Measurements from ENCODE around the gene IL2RA.
"Not testable (repeated sequence)": the region's sequence is repeated elsewhere in the genome, so short reads cannot be mapped to it uniquely, and the experiment has no call there.

Gene IL2RA

DNA sequence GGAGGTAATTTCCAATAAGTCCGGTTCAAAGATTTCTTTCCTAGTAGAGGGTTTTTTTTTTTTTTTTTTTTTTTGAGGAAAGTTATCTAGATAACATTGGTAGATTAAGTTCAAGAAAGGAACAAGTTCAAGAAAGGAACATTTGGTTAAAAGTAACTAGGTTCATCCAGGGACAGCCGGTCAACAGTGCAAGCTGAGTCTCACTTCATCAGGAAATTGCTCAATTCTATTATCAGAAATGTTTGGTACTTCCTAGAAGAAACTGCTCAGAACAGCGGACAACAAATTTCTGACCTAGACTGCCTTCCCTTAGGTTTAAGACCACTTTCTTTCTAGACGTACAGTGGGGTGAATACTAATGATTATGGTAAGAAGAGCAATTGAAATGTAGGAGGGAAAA lies 3.7 kb upstream of the IL2RA start:
- no peaks in the 10 kb centered on the region for H3K36me3 ChIP-seq (ENCODE audit: control insufficient read depth, insufficient read depth, low read length)
- H3K9me3 ChIP-seq (ENCODE audit: control insufficient read depth, insufficient read depth, low read length), result no peaks in the 10 kb centered on the region
- H3K4me3 ChIP-seq (ENCODE audit: low read depth, low read length), result no peak overlapping the region
- no peaks in the 10 kb centered on the region for H3K27me3 ChIP-seq (ENCODE audit: control insufficient read depth, insufficient read depth, low read length)
- no peaks in the 10 kb centered on the region for H3K4me1 ChIP-seq (ENCODE audit: control insufficient read depth, insufficient read depth, low read length)
- H3K9ac ChIP-seq (ENCODE audit: low read depth, low read length), result no peak overlapping the region

DNA sequence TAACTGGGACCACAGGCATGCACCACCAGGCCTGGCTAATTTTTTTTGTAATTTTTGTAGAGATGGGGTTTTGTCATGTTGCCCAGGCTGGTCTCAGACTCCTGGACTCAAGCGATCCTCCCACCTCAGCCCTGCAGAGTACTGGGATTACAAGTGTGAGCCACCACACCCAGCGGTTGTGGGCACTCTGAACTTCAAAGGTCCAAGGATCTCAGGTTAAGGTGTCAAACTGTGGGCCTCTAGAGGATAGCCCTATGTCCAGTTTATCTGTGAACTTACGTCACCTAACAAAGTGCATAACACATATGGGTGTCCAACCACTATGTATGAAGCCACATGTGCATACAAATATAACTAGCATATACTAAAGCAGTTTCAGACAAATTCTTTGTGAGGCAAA lies 3.2 kb upstream of the IL2RA start:
- no peaks in the 10 kb centered on the region for H3K36me3 ChIP-seq (ENCODE audit: control insufficient read depth, insufficient read depth, low read length)
- no peak overlapping the region for H3K9ac ChIP-seq (ENCODE audit: low read depth, low read length)
- no peaks in the 10 kb centered on the region for H3K27me3 ChIP-seq (ENCODE audit: control insufficient read depth, insufficient read depth, low read length)
- no peaks in the 10 kb centered on the region for H3K4me1 ChIP-seq (ENCODE audit: control insufficient read depth, insufficient read depth, low read length)
- H3K9me3 ChIP-seq (ENCODE audit: control insufficient read depth, insufficient read depth, low read length), result no peaks in the 10 kb centered on the region
- no peak overlapping the region for H3K4me3 ChIP-seq (ENCODE audit: low read depth, low read length)

DNA sequence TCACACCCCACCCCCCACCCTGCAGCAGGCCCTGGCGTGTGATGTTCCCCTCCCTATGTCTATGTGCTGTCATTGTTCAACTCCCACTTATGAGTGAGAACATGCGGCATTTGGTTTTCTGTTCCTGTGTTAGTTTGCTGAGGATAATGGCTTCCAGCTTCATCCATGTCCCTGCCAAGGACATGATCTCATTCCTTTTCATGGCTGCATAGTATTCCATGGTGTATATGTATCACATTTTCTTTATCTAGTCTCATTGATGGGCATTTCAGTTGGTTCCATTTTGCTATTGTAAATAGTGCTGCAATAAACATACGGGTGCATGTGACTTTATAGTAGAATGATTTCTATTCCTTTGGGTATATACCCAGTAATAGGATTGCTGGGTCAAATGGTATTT lies 2.6 kb upstream of the IL2RA start:
- not testable (repeated sequence) for H3K36me3 ChIP-seq (ENCODE audit: control insufficient read depth, insufficient read depth, low read length); H3K4me3 ChIP-seq (ENCODE audit: low read depth, low read length); H3K27me3 ChIP-seq (ENCODE audit: control insufficient read depth, insufficient read depth, low read length); H3K9me3 ChIP-seq (ENCODE audit: control insufficient read depth, insufficient read depth, low read length); H3K4me1 ChIP-seq (ENCODE audit: control insufficient read depth, insufficient read depth, low read length); H3K9ac ChIP-seq (ENCODE audit: low read depth, low read length)

DNA sequence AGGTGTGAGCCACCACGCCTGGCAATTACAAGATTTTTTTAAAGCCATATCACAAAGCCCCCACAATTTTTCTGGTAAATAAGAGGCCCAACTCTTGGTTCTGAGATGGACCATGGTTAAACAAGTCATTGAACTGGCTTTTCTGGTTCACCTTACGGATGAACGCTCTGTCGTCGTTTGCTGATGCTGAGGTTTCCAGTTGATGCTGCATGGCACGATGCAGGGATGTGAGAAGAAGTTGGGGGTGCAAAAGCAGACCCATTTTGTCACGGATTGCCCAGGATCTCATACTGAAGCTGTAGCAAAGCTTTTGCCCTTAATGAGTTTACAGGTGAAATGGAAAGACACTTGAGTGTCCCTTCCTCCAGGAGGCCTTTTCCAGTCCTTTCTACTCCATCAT lies 2.0 kb upstream of the IL2RA start:
- Histone ChIP-seq H3K4me1 (ENCODE audit: control insufficient read depth, insufficient read depth, low read length) (no peaks in the 10 kb centered on the region), H3K4me3 (ENCODE audit: low read depth, low read length) (no peak overlapping the region), H3K9me3 (ENCODE audit: control insufficient read depth, insufficient read depth, low read length) (no peaks in the 10 kb centered on the region), H3K27me3 (ENCODE audit: control insufficient read depth, insufficient read depth, low read length) (no peaks in the 10 kb centered on the region), H3K36me3 (ENCODE audit: control insufficient read depth, insufficient read depth, low read length) (no peaks in the 10 kb centered on the region), H3K9ac (ENCODE audit: low read depth, low read length) (no peak overlapping the region)

DNA sequence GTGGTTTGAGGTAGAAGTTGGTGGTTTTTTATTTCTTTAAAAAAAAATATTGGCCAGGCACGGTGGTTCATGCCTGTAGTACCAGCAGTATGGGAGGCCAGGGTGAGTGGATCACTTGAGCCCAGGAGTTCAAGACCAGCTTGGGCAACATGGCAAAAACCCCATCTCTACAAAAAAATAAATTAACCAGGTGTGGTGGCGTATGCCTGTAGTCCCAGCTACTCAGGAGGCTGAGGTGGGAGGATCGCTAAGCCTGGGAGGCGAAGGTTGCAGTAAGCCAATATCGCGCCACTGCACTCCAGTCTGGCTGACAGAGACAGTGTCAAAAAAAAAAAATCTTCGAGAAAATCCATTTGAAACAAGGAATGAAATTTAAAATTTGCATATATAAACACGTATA lies 1.1 kb downstream of the IL2RA start:
- Histone ChIP-seq H3K36me3 (ENCODE audit: control insufficient read depth, insufficient read depth, low read length) (no peaks in the 10 kb centered on the region), H3K4me1 (ENCODE audit: control insufficient read depth, insufficient read depth, low read length) (no peaks in the 10 kb centered on the region), H3K9me3 (ENCODE audit: control insufficient read depth, insufficient read depth, low read length) (no peaks in the 10 kb centered on the region), H3K4me3 (ENCODE audit: low read depth, low read length) (no peak overlapping the region), H3K27me3 (ENCODE audit: control insufficient read depth, insufficient read depth, low read length) (no peaks in the 10 kb centered on the region), H3K9ac (ENCODE audit: low read depth, low read length) (no peak overlapping the region)

DNA sequence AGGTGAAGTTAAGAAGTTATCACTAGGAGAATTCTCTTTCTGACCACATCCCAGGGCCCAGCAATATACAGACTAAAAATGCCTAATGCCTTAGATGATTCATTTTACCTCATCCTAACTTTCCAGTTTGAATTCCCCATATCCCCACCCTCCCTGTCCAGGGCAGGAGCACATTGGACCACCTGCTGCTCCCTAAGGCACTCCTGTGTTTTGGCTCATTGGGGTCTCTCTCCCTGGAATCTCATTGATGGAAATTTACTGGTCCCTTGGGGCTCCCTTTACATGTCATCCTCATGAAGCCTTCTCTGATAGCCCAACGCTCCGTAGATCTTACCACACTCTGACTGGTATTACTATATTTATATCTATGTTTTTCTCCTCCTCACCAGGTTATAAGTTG lies 2.7 kb downstream of the IL2RA start:
- Histone ChIP-seq H3K4me3 (ENCODE audit: low read depth, low read length) (no peak overlapping the region), H3K36me3 (ENCODE audit: control insufficient read depth, insufficient read depth, low read length) (no peaks in the 10 kb centered on the region), H3K9me3 (ENCODE audit: control insufficient read depth, insufficient read depth, low read length) (no peaks in the 10 kb centered on the region), H3K4me1 (ENCODE audit: control insufficient read depth, insufficient read depth, low read length) (no peaks in the 10 kb centered on the region), H3K27me3 (ENCODE audit: control insufficient read depth, insufficient read depth, low read length) (no peaks in the 10 kb centered on the region), H3K9ac (ENCODE audit: low read depth, low read length) (no peak overlapping the region)

DNA sequence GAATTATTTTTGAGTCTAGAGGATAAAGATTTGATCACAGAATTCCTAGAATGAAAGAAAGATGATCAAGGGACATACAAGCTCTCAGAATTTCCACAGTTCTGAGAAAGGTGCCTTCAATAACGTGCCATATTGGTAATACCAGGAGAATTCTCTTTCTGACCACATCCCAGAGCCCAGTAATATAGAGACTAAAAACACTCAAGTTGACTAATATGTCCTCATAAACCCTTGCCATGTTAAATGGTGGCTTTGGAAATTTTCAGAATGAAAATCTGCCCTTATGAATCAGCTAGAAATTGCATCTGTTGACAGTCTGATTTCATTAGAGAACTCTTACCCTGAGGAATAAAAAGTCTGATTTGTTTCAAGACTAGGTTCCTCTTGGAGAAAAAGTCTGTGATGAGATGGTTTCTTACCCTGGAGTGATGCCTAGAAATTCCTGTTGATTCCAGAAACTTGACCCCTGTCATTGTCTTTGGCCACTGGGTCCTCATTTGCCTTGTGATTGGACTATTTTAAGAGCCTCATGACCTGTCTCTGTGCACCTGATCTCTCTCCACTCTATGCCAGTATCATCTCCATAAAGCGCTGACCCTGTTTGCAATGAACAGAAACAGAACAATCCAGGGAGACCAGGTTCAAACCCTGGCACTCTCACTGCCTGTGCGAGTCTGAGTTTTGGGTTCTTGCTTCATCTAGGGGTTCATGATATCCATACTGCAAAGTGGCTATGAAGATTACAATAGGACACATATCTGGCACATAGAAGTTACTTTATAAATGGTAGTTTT lies 3.3 kb downstream of the IL2RA start:
- Histone ChIP-seq H3K27me3 (ENCODE audit: control insufficient read depth, insufficient read depth, low read length) (no peaks in the 10 kb centered on the region), H3K36me3 (ENCODE audit: control insufficient read depth, insufficient read depth, low read length) (no peaks in the 10 kb centered on the region), H3K4me1 (ENCODE audit: control insufficient read depth, insufficient read depth, low read length) (no peaks in the 10 kb centered on the region), H3K9ac (ENCODE audit: low read depth, low read length) (no peak overlapping the region), H3K4me3 (ENCODE audit: low read depth, low read length) (no peak overlapping the region), H3K9me3 (ENCODE audit: control insufficient read depth, insufficient read depth, low read length) (no peaks in the 10 kb centered on the region)

DNA sequence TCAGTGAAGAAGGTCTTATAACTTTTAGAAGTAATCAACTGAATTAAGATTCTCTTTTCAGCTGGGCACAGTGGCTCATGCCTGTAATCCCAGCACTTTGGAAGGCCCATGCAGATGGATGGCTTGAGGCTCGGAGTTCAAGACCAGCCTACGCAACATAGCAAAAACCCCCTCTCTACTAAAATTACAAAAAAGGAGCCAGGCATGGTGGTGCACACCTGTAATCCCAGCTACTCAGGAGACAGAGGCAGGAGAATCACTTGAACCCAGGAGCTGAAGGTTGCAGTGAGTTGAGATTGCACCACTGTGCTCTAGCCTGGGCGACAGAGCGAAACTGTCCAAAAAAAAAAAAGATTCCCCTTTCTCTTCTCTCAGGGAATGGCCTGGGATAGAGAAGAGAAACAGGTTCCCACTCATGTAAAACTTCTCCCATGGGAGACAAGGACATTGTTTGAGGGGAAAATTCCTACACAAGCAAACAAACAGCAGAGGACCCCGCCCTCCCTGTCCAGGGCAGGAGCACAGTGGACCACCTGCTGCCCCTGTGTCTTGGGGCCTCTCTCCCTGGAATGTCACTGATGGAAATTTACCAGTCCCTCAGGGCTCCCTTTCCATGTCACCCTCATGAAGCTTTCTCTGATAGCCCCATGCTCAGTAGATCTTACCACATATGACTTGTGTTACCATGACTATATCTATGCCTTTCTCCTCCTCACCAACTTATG lies 5.6 kb downstream of the IL2RA start:
- no peaks in the 10 kb centered on the region for H3K4me1 ChIP-seq (ENCODE audit: control insufficient read depth, insufficient read depth, low read length)

DNA sequence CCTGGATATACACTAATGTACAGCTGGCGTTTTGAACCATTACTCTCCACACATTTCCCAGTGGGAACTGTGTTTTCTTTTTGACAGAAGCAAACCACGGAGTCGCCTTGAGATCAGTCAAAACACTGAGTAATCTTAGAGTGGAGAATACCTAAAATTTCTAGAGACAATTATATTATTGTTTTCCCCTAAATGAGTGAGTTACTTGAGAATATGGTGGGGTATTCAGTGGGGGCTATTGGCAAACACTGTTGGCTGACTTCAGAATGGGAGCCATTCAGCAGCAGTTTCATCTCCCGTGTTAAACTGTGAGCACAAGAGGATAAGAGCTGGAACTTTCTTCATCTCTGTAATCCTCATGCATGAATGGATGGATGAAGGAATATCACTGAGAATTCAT lies 6.2 kb downstream of the IL2RA start:
- H3K4me3 ChIP-seq (ENCODE audit: low read depth, low read length), result no peak overlapping the region
- H3K4me1 ChIP-seq (ENCODE audit: control insufficient read depth, insufficient read depth, low read length), result no peaks in the 10 kb centered on the region
- no peak overlapping the region for H3K9ac ChIP-seq (ENCODE audit: low read depth, low read length)
- H3K27me3 ChIP-seq (ENCODE audit: control insufficient read depth, insufficient read depth, low read length), result no peaks in the 10 kb centered on the region
- H3K36me3 ChIP-seq (ENCODE audit: control insufficient read depth, insufficient read depth, low read length), result no peaks in the 10 kb centered on the region
- H3K9me3 ChIP-seq (ENCODE audit: control insufficient read depth, insufficient read depth, low read length), result no peaks in the 10 kb centered on the region

More for the DNA sequence above, 5.6 kb downstream of the IL2RA start:
- no peaks in the 10 kb centered on the region for H3K36me3 ChIP-seq (ENCODE audit: control insufficient read depth, insufficient read depth, low read length)
- no peak overlapping the region for H3K9ac ChIP-seq (ENCODE audit: low read depth, low read length)
- no peak overlapping the region for H3K4me3 ChIP-seq (ENCODE audit: low read depth, low read length)
- no peaks in the 10 kb centered on the region for H3K27me3 ChIP-seq (ENCODE audit: control insufficient read depth, insufficient read depth, low read length)
- H3K9me3 ChIP-seq (ENCODE audit: control insufficient read depth, insufficient read depth, low read length), result no peaks in the 10 kb centered on the region

DNA sequence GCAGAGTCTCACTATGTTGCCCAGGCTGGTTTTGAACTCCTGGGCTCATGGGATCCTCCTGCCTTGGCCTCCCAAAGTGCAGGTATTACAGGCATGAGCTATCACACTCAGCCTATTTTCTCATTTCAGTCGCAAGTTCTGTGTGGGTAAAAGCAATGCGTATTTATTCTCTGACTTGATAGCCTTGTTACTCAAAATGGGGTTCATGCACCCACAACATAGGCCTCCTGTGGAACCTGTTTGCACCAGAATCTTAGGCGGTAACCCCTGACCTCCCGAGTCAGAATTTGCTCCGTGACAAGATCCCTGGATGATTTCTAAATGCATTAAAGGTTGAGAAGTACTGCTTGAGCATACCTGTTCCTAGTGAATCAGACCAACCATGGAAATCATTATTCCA lies 7.3 kb downstream of the IL2RA start:
- no peaks in the 10 kb centered on the region for H3K4me1 ChIP-seq (ENCODE audit: control insufficient read depth, insufficient read depth, low read length)
- no peak overlapping the region for H3K9ac ChIP-seq (ENCODE audit: low read depth, low read length)
- no peak overlapping the region for H3K4me3 ChIP-seq (ENCODE audit: low read depth, low read length)
- no peaks in the 10 kb centered on the region for H3K27me3 ChIP-seq (ENCODE audit: control insufficient read depth, insufficient read depth, low read length)
- no peaks in the 10 kb centered on the region for H3K9me3 ChIP-seq (ENCODE audit: control insufficient read depth, insufficient read depth, low read length)
- no peaks in the 10 kb centered on the region for H3K36me3 ChIP-seq (ENCODE audit: control insufficient read depth, insufficient read depth, low read length)

DNA sequence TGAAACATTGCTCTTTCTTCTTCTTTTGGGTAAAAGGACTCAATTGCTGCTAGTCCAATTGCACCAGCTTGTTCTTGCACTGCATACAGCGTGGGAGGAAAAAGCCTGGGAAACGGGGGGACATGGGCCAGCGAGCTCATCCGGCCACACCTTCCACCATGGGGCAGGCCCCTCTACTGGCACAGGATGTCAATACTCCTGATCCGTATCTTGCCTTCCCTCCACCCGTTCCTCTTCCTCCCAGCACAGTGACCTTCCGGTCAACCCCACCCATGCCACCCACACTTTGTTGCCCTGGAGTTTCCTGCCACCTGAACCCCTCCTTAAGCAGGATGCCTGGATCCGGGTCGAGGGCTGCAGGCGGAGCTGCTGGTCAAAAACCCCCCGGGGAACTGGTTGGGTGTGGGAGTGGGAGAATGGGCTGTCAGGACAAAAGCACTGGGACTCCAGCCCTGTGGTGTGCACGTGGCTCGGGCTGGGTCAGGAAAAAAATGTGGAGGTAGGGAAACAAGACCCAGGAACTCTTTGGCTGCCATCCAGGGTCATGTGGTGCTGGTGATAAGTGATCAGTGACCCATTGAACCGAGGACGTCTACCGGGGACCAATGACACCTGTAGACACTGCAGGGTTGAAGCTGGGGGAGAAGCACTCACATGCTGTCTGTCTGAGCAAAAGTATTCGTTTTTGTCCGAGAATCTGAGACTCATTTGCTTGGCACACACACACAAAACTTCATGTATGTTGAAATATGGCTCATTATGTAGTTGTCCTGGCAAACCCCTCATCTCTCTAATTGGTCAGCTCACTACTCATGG lies 8.1 kb downstream of the IL2RA start:
- H3K4me1 ChIP-seq (ENCODE audit: control insufficient read depth, insufficient read depth, low read length), result no peaks in the 10 kb centered on the region
- H3K36me3 ChIP-seq (ENCODE audit: control insufficient read depth, insufficient read depth, low read length), result no peaks in the 10 kb centered on the region
- H3K9ac ChIP-seq (ENCODE audit: low read depth, low read length), result no peak overlapping the region
- H3K9me3 ChIP-seq (ENCODE audit: control insufficient read depth, insufficient read depth, low read length), result no peaks in the 10 kb centered on the region
- no peak overlapping the region for H3K4me3 ChIP-seq (ENCODE audit: low read depth, low read length)
- no peaks in the 10 kb centered on the region for H3K27me3 ChIP-seq (ENCODE audit: control insufficient read depth, insufficient read depth, low read length)

Data from iPS-15b (cell line).